Activated T-cell treated with anti-CD3 and anti-CD28 coated beads, Interleukin-2, amount 50 U/mL, for 72 hours (primary cell): ENCODE measurements around the gene CTNNA3. TPM values are rescaled to one million over a fixed set of nuclear protein-coding genes. Genes with fewer than 3 reads are reported as not detected.

Experiments used
- ATAC-seq, 2 donors: fragments of 150-1000 bp; cut with Tn5 transposase; replicated peaks in 1 of 2; 2 replicates each; pipeline ENCODE4 v1.10.0; 2021; ENCODE audit warnings: moderate library complexity in 2 of 2, mild to moderate bottlenecking in 1 of 2
- DNase-seq, 2 donors: peaks; one replicate each; pipeline ENCODE4 v3.0.0; 2021 to 2022; ENCODE audit warnings: mixed read lengths in 1 of 2
- H3K27ac Mint-ChIP-seq: one replicate; pipeline ENCODE4 v1.8.0; 2022; ENCODE audit warnings: mild to moderate bottlenecking, moderate library complexity, mixed read lengths
- H3K27me3 Mint-ChIP-seq: one replicate; pipeline ENCODE4 v1.8.0; 2022; ENCODE audit warnings: low read depth, mixed read lengths
- H3K36me3 Mint-ChIP-seq, 2 donors: one replicate each; pipeline ENCODE4 v1.8.0; 2022; ENCODE audit warnings: mixed read lengths in 2 of 2, mild to moderate bottlenecking in 1 of 2; ENCODE audit not compliant: insufficient read depth in 2 of 2
- H3K4me1 Mint-ChIP-seq: one replicate; pipeline ENCODE4 v1.8.0; 2022; ENCODE audit warnings: low read depth, mixed read lengths
- H3K4me3 Mint-ChIP-seq, 2 donors: one replicate each; pipeline ENCODE4 v1.8.0; 2022; ENCODE audit warnings: mild to moderate bottlenecking in 2 of 2, mixed read lengths in 2 of 2, moderate library complexity in 2 of 2
- H3K9me3 Mint-ChIP-seq, 2 donors: one replicate each; pipeline ENCODE4 v1.8.0; 2022; ENCODE audit warnings: mixed read lengths in 2 of 2
- total RNA-seq, 2 donors: library from RNA; stranded (reverse); gene quantifications; one replicate each; pipeline ENCODE4 v1.2.3, GENCODE V29; 2022

CTNNA3 gene
- total RNA-seq, 2 donors from 2014 or later = 0.25 to 0.74 TPM

DNA sequence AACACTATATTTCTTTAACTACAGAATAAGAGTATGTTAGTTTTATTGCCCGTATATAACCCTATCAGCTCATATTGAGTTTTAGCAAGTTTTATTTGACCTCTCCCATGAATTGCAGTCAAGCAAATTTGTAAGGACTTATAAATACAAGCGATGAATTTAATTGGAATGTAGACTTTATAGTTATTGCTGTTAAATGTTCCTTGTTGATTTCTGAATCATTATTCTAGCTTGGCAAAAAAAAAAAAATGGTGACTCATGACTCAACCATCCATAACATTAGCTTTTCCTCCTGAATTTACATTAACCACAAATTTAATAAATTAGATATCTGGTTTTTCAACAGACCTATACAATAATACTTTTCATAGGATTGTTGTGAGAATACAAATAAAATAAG lies 1104.1 kb downstream of the CTNNA3 start:
- no peak for DNase-seq
- no peaks in the 10 kb centered on the region for H3K27me3 Mint-ChIP-seq

DNA sequence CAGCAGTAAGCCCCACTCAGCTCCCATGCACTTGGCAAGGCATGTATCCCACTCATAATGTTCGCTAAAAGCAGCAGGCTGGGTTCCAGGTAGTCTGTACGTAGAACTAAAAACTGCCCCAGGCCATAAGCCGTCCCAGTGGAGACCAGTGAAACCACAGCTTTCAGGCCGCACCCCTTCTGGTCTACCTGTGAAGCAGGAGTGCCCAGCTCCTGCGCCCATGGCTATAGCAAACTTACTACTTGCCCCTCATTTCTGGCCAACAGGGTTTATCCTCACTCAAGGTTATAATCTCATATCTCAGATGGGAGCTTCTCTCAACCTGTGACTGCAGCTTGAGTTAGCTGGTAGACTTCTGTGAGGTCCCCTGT lies 1108.3 kb downstream of the CTNNA3 start:
- Mint-ChIP-seq H3K27ac (no peak overlapping the region), H3K27me3 (no peaks in the 10 kb centered on the region), H3K36me3 (no peaks in the 10 kb centered on the region), H3K9me3 (peaks cover 5 to 9% of the 10 kb centered on the region in 2 donors), H3K4me1 (no peaks in the 10 kb centered on the region), H3K4me3 (no peak overlapping the region)
- DNase-seq (no peak), ATAC-seq (no peak)

More for the DNA sequence above, 1104.1 kb downstream of the CTNNA3 start:
- ATAC-seq = no peak
- peaks cover 8 to 12% of the 10 kb centered on the region in 2 donors for H3K9me3 Mint-ChIP-seq
- H3K27ac Mint-ChIP-seq = no peak overlapping the region
- H3K4me1 Mint-ChIP-seq = no peaks in the 10 kb centered on the region
- H3K36me3 Mint-ChIP-seq = no peaks in the 10 kb centered on the region
- H3K4me3 Mint-ChIP-seq = no peak overlapping the region

DNA sequence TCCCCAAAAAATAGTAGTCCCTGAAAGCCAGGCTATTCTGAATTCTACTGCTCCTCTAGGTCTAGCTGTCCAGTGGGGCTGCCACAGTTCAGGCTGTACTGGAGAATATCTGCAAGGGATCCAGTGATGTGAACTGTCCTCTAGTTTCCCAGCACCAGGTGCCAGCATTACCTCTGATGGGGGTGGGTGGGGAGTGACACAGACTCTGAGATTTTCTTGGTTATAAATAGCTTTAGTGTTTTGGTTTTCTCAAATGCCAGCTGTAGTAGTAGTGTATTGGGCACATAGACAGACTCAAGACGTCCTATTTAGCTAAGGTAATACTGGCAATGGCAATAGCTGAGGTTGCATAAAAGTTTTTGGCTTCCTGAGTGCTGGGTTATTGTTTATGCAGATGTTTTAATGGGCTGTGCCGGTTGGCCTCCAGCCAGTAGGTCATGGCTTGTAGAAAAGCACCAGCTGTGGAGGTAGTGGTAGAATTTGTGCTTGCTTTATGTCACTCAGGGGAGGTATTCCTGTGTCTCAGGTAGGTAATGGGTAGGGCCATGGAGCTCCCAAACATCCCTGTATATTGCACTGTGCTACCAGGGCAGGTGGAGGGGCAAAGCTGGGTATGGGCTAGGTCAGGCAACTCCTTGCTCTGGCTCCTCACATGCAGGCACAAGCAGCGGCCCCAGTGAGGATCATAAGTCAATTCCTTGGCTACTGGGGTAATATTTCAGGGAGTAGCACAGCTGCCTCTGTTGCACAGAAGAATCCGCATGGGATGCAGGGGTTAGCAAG lies 1108.9 kb downstream of the CTNNA3 start:
- ATAC-seq (no peak), DNase-seq (no peak)
- H3K4me1 Mint-ChIP-seq = no peaks in the 10 kb centered on the region
- H3K36me3 Mint-ChIP-seq = no peaks in the 10 kb centered on the region
- H3K4me3 Mint-ChIP-seq = no peak overlapping the region
- H3K9me3 Mint-ChIP-seq = peaks cover 5 to 9% of the 10 kb centered on the region in 2 donors
- H3K27me3 Mint-ChIP-seq = no peaks in the 10 kb centered on the region
- H3K27ac Mint-ChIP-seq = no peak overlapping the region

DNA sequence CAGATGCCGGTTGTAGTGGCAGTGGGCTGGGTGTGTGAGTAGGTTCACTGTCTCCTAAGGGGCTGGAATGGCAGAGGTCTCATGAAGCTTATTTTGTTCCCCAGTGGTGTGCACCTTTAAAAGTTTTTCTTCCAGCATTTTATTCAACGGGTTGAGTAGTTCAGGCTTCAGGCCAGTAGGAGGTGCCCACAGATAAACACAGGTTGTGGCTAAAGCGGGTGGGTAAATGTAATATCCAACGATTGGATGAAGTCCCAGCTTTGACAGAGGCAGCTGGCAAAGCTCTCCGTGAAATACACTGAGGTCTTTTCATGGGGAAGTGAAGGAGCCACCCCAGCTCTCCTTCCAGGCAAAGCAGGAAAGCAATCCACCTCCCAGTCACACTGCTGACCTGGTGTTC lies 1109.9 kb downstream of the CTNNA3 start:
- H3K36me3 Mint-ChIP-seq = no peaks in the 10 kb centered on the region

DNA sequence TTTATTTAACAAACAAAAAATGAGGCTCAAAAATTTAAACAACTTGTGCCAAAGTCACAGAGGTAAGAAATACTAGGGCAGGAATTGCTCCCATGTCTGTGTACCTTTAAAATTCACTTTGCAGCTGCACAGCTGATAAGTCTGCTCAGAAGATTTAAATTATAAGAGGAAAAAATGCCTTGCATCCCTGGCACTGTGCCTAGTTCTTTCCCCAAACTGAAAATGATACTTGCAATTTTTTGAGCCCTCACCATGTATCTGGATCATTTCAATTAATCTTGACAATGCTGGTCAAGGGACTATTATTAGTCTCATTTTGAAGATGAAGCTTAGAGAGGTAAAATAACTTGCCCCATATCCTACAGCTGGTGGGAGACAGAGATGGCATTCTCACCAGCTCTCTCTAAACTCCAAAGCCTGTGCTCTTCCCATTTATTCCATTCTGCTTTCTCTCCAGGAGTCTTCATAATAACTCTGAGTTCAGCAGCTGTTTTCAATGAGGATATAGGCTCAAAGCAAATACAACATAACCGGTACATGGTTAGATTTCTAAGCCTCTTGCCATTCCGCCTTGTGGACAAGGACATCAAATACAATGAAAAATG lies 1120.6 kb downstream of the CTNNA3 start:
- Mint-ChIP-seq H3K36me3 (no peaks in the 10 kb centered on the region), H3K27ac (no peak overlapping the region), H3K27me3 (no peaks in the 10 kb centered on the region), H3K9me3 (peaks cover 2 to 5% of the 10 kb centered on the region in 2 donors), H3K4me3 (no peak overlapping the region), H3K4me1 (no peaks in the 10 kb centered on the region)
- ATAC-seq (no peak), DNase-seq (no peak)

More for the DNA sequence above, 1109.9 kb downstream of the CTNNA3 start:
- Mint-ChIP-seq H3K4me1 (no peaks in the 10 kb centered on the region), H3K27me3 (no peaks in the 10 kb centered on the region), H3K27ac (no peak overlapping the region), H3K4me3 (no peak overlapping the region), H3K9me3 (peaks cover 7% of the 10 kb centered on the region in 2 donors)
- DNase-seq (no peak), ATAC-seq (no peak)

DNA sequence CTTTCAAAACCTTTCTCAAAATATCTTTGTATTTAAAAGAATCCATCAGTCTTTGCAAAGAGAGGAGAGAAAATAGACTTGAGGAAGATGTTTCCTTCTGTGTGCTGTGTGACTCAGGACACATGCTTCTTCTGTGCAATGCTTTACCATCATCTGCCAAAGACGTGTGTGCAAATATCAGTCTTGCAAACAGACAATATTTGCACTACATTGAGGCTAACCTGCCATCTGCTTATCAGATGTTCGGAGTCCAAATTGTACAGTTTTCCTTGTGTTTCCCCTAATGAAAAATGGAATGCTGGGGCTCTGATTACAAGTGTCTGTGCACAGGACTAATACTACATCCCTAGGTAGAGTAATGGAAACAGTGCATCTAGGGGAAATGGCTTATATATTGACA lies 1123.3 kb downstream of the CTNNA3 start:
- Mint-ChIP-seq H3K36me3 (no peaks in the 10 kb centered on the region), H3K4me3 (no peak overlapping the region), H3K4me1 (no peaks in the 10 kb centered on the region), H3K27ac (no peak overlapping the region), H3K9me3 (peaks cover 2 to 5% of the 10 kb centered on the region in 2 donors), H3K27me3 (no peaks in the 10 kb centered on the region)
- DNase-seq (no peak), ATAC-seq (no peak)

DNA sequence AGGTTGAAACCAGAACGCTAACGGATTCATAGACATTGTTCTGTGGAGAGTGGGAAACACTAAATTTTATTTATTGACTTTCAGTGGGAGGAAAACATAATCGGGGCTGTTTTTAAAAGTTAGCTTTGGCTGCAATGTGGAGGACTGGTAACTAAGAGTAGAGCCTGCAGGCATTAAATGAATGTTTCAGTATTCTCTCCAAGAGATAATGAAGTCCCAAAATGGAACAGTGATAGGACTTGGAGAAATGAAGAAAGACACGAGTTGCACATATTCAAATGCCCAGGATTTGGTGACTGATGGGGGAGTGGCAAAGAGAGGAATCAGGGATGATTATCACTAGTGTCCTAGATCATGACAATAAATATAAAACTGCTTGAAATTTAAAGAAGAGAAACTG lies 1130.0 kb downstream of the CTNNA3 start:
- Mint-ChIP-seq H3K27ac (no peak overlapping the region), H3K4me1 (no peaks in the 10 kb centered on the region), H3K9me3 (peaks cover 2% of the 10 kb centered on the region in 2 donors), H3K4me3 (no peak overlapping the region), H3K27me3 (no peaks in the 10 kb centered on the region), H3K36me3 (peaks cover 0 to 1% of the 10 kb centered on the region in 2 donors)
- DNase-seq (no peak), ATAC-seq (no peak)

DNA sequence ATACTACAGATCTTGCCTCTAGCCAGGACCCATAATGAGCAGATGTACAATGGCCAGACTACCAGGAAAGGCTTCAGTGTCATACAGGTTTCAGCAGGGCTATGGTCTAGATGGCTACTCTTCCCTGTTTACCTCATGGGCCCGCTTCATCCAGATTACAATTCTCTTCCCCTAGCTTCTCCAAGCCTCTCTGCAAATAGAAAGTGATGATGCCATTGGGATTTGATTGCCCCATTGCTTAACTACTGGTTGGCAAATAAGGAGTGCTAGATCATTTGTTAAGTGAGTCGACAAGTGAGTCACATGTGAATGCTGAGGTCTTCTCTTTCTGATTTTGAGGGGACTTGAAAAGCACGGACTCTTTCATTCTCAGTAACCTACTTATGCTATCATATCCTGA lies 1131.7 kb downstream of the CTNNA3 start:
- Mint-ChIP-seq H3K4me1 (no peaks in the 10 kb centered on the region), H3K36me3 (peaks cover 0 to 1% of the 10 kb centered on the region in 2 donors), H3K9me3 (peaks cover 2 to 6% of the 10 kb centered on the region in 2 donors), H3K27ac (no peak overlapping the region), H3K4me3 (no peak overlapping the region), H3K27me3 (no peaks in the 10 kb centered on the region)
- no peak for DNase-seq
- ATAC-seq = no peak

DNA sequence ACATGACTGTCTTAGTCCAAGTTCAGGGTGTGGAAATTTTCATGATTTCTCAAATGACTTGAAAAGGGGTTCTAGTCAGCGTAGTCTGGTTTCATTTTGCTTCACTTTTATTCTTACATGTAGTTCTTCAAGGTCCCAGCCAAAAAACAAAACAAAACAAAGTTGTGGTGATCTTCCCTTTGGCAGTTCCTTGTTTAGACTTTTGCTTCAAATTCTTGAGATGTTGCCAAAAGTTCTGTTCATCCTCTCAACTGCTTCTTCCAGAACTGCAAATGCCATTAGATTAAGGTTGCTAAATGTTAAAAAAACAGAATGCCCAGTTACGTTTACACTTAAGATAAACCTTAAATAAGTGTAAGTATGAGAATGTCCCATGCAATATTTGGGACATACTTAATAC lies 1140.9 kb downstream of the CTNNA3 start:
- Mint-ChIP-seq H3K9me3 (peaks cover 6 to 8% of the 10 kb centered on the region in 2 donors), H3K4me3 (no peak overlapping the region), H3K27me3 (no peaks in the 10 kb centered on the region), H3K4me1 (no peaks in the 10 kb centered on the region), H3K27ac (no peak overlapping the region), H3K36me3 (no peaks in the 10 kb centered on the region)
- ATAC-seq (no peak), DNase-seq (no peak)

DNA sequence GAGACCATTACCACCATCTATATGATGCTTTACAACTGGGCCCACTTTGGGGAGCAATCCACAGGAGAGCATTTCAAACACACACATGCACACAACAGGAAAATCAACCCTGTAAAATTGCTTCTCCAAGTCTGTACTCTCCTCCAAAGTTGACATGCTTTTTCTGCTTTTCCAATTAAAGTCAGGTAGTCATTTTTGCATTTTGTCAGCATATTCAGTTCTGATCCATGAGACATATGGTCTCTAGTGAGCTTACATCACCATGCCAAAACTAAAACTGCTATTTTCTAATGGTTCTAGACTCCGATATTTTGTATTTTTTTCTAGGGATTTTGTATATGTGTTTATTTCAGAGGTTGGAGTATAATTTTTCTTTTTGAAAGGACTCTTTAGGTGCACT lies 1143.7 kb downstream of the CTNNA3 start:
- DNase-seq (no peak), ATAC-seq (no peak)
- H3K36me3 Mint-ChIP-seq = no peaks in the 10 kb centered on the region
- H3K9me3 Mint-ChIP-seq = peaks cover 3 to 4% of the 10 kb centered on the region in 2 donors
- no peak overlapping the region for H3K4me3 Mint-ChIP-seq
- no peaks in the 10 kb centered on the region for H3K27me3 Mint-ChIP-seq
- H3K27ac Mint-ChIP-seq = no peak overlapping the region
- no peaks in the 10 kb centered on the region for H3K4me1 Mint-ChIP-seq

DNA sequence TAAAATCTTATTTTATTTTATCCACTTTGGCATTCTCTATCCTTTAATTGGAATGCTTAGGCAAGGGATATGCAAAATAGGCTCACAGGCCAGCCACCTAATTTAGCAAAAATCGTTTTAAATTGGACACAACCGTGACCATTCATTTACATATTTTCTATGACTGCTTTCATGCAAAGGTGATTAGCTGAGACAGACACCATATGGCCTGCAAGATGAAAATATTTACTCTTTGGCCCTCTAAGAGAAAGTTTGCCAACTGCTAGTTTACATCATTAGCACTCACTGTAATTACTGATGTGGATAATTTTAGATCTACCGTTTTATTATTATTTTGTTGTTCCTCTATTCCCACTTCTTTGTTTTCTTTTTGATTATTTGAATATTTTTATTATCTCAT lies 1145.6 kb downstream of the CTNNA3 start:
- Mint-ChIP-seq H3K4me1 (no peaks in the 10 kb centered on the region), H3K27me3 (no peaks in the 10 kb centered on the region), H3K27ac (no peak overlapping the region), H3K4me3 (no peak overlapping the region), H3K36me3 (no peaks in the 10 kb centered on the region), H3K9me3 (peaks cover 5 to 7% of the 10 kb centered on the region in 2 donors)
- DNase-seq (no peak), ATAC-seq (no peak)

DNA sequence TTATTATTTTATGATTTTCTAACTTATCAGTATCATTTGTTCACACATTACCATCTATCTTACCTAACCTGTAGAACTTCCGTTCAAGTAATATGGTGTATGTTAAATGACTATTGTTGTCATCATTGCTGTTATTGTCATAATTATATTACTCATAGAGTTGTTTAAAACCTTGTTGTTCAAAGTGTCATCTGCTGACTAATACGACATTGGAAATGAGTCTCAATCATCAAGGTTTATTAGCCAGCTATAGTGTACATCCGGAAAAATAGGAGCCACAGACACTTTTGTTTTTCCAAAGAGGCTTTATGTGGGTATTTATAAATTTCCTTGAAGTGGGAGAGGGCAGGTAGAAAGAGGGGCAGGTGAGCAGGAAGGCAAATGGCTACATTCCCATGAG lies 1157.1 kb downstream of the CTNNA3 start:
- H3K9me3 Mint-ChIP-seq = peaks cover 3 to 4% of the 10 kb centered on the region in 2 donors
- no peak overlapping the region for H3K27ac Mint-ChIP-seq
- no peak overlapping the region for H3K4me3 Mint-ChIP-seq
- no peak for DNase-seq
- ATAC-seq = no peak
- H3K27me3 Mint-ChIP-seq = no peaks in the 10 kb centered on the region
- no peaks in the 10 kb centered on the region for H3K4me1 Mint-ChIP-seq
- no peaks in the 10 kb centered on the region for H3K36me3 Mint-ChIP-seq

DNA sequence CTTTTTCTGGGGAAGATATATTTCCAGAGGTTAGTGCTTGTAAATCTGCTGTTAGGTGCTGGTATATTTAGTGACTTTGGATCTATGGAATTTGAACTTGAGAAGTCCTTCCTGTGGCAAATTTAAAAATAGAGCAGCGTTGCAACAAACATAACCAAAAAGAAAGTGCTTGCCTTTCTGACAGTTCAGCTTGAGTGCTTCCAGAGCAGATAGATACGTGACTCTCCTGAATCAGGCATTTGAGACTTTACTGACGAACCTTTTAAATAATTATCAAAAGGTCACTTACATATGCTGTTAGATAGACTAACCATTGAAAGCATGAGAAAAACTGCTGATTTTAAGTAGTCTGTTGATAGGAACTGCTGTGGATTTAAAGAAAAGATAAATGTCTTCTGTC lies 1157.6 kb downstream of the CTNNA3 start:
- Mint-ChIP-seq H3K9me3 (peaks cover 3 to 4% of the 10 kb centered on the region in 2 donors), H3K4me1 (no peaks in the 10 kb centered on the region), H3K27me3 (no peaks in the 10 kb centered on the region), H3K36me3 (no peaks in the 10 kb centered on the region), H3K27ac (no peak overlapping the region), H3K4me3 (no peak overlapping the region)
- no peak for ATAC-seq
- no peak for DNase-seq

DNA sequence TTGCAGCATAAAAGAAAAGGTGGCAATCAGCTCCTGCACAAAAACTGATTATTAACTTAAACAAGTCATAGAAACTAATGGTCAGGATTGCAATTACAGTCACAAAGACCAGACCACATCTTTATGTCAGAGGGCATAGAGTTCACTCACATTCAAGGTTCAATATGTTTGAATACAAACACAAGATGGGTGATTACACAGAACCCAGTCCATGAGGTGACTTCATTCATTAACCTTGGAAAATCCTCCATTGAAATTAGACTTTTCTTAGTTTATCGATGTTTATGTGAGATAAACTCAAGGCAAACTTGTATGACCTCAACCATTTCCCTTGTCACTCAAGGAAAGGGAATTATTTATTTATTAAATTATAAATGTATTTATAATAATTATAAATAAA lies 1158.8 kb downstream of the CTNNA3 start:
- no peaks in the 10 kb centered on the region for H3K27me3 Mint-ChIP-seq
- no peak for ATAC-seq

More for the DNA sequence above, 1158.8 kb downstream of the CTNNA3 start:
- Mint-ChIP-seq H3K4me3 (no peak overlapping the region), H3K9me3 (peaks cover 3 to 4% of the 10 kb centered on the region in 2 donors), H3K4me1 (no peaks in the 10 kb centered on the region), H3K27ac (no peak overlapping the region), H3K36me3 (no peaks in the 10 kb centered on the region)
- DNase-seq = no peak
